IPS-NIHi11 (cell line): Measurements from ENCODE around the gene RNF144A.
"Not testable (repeated sequence)": the region's sequence is repeated elsewhere in the genome, so short reads cannot be mapped to it uniquely, and the experiment has no call there.

Source experiments
- DNase-seq: peaks from one replicate; pipeline ENCODE4 v3.0.0; 2012; ENCODE audit warnings: mixed read lengths, low spot score

The RNF144A gene

GRCh38 chr2:6929196-6929819 lies 12.1 kb downstream of the RNF144A start:
- no peak for DNase-seq

DNA sequence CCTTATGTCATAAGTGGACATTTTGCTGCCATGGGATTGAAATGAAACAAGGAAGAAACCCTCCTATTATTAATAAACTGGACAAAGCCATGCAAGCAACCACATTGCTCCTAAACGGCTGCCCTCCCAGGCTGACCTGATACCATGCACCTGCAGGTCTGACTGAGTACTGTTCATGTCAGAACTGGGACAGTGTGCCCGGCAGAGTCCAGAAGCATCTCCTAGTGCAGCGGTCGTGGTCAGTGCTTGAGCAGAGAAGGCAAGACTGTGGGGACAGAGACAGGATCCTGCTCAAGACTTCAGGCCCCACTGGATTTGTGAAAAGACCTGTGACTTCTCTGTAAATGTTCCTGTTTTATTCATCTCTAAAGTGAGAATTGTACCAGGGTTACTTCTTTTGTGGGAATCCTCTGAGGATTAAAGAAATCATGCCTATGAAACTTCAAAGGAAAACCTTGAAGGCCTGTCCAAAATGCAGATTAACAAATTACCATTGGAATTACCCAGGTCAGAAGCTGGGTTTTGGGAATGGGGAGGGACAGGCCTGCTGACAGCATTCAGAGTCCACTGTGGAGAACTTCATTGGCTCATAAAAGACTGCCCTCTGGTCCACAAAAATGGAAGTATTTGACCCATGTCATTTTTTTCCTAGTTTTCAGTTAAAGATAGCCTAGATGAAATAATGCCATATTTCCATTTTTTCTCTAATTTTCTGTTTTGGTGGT lies 13.9 kb downstream of the RNF144A start:
- no peak for DNase-seq

GRCh38 chr2:6931753-6932152 lies 14.5 kb downstream of the RNF144A start:
- DNase-seq, result no peak

GRCh38 chr2:6932206-6932605 lies 15.0 kb downstream of the RNF144A start:
- DNase-seq, result no peak

- no peak for DNase-seq
Measured at GRCh38 chr2:6932828-6933227, 15.6 kb downstream of the RNF144A start.

DNA sequence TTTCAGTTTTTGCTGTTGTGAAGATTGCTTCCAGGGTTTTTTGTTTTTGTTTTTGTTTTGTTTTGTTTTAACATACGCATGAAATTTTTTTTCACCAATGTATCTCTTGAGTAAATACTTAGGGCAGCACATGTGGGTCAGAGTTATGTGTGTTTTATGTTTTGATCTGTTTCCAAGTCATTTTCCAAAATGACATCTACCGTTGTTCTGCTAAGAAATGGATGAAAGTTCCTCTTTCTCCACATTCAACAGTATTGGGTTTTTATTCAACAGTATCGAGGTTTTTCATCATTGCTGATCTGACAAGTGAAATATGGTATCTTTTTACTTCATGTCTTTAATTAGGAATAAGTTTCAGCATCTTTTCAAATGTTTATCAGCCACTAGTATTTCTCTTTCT lies 16.7 kb downstream of the RNF144A start:
- DNase-seq, result no peak

- no peak for DNase-seq
Measured at GRCh38 chr2:6934345-6934744, 17.1 kb downstream of the RNF144A start.

GRCh38 chr2:6934758-6935651 lies 17.8 kb downstream of the RNF144A start:
- DNase-seq, result no peak

GRCh38 chr2:6935652-6936020 lies 18.4 kb downstream of the RNF144A start:
- not testable (repeated sequence) for DNase-seq

DNA sequence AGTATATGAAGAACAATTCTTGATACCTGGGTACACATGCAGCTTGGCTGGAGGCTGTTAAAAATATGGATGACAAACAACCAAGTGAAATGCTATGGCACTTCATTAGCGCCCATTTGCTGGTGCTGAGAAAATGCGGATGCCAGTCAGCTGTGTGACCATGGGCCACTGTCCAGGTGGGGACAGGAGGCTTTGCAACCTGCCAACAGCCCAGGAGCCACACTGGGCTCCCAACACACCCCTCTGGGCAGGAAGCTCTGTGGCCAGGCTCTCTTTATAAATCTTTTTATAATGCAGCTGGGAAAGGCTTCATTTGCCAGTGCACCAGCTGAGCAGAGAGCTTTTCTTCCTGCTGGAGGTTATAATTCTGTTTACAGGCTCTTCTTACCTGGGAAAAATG lies 19.9 kb downstream of the RNF144A start:
- no peak for DNase-seq

DNA sequence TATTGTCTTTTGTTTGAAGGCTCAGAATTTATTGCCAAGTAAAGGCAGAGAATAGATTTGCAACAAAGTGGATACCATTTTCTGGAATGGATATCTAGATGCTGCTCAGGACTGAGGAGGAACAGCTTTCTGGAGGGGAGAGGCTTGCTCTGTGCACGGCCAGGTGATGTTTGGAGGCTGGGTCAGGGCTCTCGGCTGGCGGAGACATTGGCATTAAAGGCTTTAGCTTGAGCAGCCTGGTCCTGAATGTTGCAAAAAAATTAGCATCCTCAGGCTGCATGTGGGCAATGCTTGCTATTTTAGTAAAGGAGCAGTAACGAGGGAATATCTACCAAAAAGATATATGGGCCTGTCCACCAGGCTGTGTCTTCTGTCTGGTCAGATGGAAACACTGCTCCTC lies 20.4 kb downstream of the RNF144A start:
- no peak for DNase-seq

DNA sequence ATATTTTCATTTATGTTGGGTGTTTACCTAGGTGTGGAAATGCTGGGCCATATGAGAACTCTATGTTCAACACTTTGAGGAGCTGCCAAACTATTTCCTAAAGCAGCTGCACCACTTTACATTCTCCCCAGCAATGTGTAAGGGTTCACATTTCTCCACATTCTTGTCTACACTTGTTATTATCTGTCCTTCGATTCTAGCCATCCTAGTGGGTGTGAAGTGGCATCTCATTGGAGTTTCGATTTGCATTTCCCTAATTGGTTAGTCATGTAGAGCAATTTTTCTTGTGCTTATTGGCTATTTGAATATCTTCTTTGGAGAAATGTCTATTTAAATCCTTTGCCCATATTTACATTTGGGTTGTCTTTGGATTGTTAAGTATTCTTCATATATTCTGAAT lies 21.9 kb downstream of the RNF144A start:
- DNase-seq, result no peak

GRCh38 chr2:6940820-6941219 lies 23.6 kb downstream of the RNF144A start:
- DNase-seq, result no peak

- DNase-seq, result no peak
Measured at GRCh38 chr2:6941299-6942046, 24.3 kb downstream of the RNF144A start.

DNA sequence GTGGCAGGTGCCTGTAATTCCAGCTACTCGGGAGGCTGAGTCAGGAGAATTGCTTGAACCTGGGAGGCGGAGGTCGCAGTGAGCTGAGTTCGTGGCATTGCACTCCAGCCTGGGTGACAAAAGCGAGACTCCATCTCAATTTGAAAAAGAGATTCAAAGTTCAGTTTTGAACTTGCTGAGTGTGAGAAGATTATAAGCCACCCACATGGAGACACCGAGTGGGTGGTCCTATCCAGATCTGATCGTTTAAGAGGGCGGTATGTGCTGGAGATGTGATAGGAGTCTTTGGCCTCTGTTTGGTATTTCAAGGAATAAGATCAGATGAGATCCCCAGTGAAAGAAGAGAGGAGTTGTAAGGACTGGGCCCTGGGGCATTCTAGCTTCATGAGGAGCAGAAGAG lies 25.6 kb downstream of the RNF144A start:
- no peak for DNase-seq

GRCh38 chr2:6943523-6943922 lies 26.3 kb downstream of the RNF144A start:
- DNase-seq, result no peak

- no peak for DNase-seq
Measured at GRCh38 chr2:6943971-6944370, 26.8 kb downstream of the RNF144A start.

DNA sequence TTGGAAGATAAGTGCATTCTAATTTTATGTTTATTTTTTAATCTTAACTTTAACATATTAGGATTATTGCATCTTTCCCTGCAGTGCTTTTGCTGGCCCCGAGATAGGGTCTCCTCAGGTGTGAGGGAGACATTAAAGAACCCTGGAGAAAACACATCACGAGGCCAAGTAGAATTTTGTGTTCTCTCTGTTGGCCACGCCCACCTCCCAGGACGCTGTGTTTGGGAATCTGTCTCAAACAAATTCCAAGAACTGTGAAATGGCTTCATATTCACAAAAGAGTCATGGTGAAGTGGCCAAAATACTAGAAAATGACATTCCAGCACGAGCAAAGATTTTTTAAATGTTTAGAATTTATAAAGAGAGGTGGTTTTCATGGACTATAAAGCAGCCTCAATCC lies 27.3 kb downstream of the RNF144A start:
- DNase-seq, result no peak

- no peak for DNase-seq
Measured at GRCh38 chr2:6945087-6945813, 28.0 kb downstream of the RNF144A start.

GRCh38 chr2:6945821-6946220 lies 28.6 kb downstream of the RNF144A start:
- DNase-seq, result no peak

DNA sequence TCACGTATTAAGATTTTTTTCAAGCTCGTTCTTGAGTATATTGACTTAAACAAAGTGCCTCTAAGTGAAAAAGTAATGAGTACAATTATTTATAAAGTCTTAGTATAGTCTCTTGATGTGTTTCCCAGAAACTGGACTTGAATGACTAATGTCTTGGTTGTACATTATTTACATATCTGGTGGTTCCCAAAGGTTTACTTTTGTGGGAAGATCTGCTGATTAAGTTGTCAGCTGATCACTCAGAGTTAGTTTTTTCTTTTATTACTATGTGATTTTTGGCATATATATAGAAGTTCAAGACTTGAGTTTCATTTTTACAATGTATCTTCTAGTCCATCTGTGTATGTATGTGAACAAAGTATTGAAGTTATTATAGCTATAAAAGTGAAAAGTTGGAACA lies 29.5 kb downstream of the RNF144A start:
- no peak for DNase-seq
